Right kidney (tissue), 1 donor: ENCODE measurements around the gene IGLL5.

Source experiments
- DNase-seq: peaks from one replicate; pipeline ENCODE4 v3.0.0-alpha.2; 2016

IGLL5 gene

DNA sequence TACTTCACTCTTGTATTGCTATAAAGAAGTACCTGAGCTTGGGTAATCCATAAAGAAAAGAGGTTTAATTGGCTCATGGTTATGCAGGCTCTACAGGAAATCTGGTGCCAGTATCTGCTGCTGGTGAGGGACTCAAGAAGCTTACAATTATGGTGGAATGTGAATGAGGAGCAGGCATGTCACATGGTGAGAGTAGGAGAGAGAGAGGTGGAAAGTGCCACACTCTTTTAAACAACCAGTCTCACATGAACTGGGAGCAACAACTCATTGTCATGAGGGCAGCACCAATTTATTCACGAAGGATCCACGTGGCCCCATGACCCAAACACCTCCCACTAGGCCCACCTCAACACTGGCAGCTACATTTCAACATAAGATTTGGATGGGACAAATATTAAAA lies 24.6 kb upstream of the IGLL5 start:
- no peak for DNase-seq

DNA sequence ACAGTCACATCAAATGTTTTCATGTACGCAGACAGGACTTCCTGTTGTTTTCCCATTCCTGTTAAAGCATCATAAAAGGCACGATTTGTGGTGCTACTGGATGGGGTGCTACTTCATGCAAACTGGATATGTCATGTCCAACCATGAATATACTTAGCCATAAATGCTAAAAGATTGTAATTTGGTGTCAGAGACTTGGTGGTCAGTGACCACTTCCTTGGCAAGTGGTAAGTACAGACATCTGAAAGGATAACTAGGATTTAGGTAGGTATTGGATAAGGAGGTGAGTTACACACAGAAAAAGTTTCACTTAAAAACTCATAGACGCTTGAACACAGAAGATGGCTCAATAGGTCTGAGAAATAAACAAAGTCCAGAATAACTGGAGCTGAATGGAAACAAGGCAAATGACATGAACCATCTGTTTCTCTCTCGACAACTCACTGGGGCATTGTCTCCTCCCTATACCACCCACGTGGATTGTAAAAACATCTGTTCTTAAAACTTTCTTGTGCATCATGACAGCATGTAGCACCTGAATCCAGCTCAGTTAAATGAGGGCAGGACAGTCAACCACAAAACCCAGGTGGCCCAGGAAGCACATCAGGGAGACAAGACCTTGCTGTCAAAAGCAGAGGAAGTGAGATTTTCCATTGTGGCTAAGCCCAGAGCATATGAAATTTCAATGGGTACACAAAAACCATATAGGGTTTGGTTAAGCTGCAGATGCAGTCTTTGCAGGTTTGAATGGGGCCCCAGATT lies 22.1 kb upstream of the IGLL5 start:
- DNase-seq: no peak

DNA sequence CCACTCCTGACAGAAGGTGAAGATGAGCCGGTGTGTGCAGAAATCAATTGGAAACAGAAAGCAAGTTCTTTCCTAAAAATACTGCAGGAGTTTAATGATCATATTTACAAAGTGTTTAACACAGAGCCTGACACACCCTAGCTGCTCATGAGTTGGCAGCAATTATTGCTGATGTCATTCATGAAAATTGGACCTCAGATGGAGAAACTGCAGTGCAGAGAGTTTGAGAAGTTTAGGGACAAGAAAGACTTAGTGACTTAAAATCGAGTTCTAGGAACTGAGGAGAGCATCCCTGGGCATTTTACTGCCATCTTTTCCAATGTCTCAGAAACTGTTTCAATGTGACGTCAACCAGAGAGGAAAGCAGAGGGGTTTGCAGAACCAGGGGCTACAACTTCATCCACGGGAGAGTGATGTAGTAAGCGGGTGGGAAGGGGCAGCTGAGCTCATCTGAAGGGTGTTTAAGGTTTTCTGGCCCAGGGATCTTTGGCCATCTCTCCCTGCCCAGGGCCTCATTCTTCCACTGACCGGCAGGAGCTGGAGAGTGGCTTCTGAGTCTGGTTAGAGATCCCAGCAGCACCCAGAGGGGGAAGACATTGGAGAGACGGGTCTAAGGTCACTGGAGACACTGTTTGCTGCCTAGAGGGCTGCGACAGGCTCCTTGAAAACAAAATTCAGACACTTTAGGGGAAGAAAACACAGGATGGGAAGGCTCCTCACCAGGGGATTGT lies 21.1 kb upstream of the IGLL5 start:
- DNase-seq: no peak

DNA sequence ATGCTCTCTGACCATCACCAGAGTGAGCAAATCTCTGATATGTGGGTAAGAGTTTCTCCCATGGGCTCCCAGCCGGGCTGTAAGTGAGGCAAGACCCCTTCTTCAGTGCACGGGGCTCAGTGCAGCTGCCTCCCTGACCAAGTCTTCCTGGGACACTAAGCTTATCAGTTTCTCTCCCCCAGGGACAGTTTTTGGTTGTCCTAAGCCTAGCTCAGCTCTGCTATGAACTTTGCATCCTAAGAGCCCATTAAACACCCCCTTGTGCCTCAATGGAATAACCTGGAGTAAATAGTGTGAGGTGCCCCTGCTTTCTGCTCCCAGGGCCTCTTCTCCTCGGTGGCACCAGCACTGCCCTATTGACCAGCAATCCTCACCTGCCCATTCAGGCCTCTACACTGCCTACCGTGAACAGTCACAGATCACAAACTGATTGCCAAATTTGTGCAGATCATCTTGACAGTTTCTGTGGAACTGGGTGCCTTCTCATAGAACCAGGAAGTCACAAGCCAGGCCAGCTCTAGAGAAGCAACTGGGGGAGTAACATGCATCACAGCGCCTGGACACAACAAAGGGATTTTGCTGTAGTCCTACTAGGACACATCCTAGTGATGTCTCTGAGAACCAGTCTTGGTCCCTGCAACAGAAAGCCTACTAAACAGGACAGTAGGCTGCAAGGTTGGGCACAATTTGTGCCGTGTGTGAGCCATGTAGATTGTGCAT lies 19.5 kb upstream of the IGLL5 start:
- no peak for DNase-seq

DNA sequence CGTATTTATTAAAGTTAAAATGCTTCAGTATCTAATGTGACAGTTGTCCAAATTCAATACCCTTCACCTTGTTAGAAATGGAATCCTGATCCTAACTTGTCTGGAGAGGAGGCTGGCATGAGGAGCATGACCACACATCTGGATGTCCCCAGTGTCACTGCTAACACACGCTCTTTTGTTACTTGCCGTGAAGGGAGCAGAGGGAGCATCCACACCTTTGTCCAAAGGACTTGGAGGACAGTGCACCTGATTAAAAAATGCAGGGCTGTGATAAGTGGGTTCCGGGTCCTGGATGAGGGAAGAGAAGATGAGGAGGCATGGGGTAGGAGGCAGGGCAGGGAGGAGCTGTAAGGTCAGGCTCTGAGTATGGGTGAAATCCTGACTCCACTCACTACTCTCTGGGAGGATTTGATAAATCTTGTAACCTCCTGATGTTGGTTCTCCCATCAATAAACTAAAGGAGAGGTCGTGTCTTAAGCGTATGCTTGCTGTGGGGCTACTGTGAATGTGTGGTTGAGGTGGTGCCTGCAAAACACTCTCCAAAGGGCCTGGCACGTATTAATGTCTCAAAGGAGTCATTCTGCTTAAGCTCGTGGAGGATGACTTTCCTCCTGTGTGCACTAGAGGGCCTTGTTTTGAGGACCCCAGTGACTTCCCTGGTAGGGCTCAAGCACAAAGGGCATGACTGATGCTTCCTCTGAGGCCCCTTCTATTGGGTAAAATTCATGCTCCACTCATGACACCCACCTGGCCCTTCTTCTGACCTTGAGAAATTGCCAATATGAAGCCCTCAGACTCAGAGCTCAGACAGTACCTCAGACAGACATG lies 16.8 kb upstream of the IGLL5 start:
- no peak for DNase-seq

DNA sequence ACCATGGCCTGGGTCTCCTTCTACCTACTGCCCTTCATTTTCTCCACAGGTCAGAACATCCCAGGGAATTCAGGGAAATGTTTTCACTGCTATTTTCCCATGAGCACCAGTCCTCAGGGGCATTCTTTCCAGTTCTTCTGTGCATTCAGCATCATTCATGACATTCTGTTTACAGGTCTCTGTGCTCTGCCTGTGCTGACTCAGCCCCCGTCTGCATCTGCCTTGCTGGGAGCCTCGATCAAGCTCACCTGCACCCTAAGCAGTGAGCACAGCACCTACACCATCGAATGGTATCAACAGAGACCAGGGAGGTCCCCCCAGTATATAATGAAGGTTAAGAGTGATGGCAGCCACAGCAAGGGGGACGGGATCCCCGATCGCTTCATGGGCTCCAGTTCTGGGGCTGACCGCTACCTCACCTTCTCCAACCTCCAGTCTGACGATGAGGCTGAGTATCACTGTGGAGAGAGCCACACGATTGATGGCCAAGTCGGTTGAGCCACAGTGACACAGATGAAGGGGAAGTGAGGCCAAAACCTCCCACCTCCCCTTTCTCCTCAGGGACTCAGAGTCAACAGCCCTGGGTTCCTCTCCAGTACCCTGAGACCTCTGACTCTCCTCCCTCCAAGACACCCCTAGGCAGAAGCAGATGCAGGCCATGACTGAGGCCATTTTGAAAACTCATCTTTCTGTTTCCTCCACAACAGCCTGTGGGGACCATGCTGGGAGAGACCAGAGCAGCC lies 15.9 kb upstream of the IGLL5 start:
- no peak for DNase-seq

DNA sequence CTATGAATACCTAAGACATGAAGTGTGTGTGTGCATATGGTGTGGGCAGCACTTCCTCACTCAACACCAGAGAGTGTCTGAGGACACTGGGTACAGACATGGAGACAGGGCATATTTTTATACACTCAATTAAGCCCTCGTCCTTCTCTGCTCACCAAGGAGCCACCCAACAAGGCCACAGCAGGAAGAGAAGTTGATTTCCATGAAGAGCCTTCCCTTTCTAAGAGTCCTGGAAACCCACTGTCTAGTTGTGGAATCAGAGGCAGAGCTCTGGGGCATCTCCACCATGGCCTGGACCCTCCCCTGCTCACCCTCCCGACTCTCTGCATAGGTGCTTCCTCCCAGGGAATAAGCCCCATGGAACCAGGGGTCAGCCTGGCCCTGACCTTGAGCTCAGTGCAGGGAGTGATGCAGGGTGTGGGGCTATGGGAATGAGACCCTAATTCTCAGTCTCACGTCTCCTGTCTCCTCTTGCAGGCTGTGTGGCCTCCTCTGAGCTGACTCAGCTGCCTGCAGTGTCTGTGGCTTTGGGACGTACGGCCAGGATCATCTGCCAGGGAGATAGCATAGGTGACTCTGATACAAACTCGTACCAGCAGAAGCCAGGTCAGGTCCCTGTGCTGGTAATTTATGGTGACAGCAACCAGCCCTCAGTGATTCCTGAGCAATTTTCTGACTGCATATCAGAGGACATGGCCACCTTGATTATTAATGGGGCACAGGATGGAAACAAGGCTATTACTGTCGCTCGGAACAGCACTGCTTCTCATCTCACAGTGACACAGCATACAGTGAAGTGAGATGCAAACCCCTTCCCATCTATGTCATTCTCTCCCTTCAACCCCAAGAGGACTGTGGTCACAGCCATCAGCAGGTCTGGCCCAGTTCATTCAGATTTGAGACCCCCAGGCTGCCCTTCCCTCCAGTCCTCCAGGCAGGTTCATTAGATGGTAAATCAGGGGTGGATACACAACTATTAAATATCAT lies 14.6 kb upstream of the IGLL5 start:
- no peak for DNase-seq

DNA sequence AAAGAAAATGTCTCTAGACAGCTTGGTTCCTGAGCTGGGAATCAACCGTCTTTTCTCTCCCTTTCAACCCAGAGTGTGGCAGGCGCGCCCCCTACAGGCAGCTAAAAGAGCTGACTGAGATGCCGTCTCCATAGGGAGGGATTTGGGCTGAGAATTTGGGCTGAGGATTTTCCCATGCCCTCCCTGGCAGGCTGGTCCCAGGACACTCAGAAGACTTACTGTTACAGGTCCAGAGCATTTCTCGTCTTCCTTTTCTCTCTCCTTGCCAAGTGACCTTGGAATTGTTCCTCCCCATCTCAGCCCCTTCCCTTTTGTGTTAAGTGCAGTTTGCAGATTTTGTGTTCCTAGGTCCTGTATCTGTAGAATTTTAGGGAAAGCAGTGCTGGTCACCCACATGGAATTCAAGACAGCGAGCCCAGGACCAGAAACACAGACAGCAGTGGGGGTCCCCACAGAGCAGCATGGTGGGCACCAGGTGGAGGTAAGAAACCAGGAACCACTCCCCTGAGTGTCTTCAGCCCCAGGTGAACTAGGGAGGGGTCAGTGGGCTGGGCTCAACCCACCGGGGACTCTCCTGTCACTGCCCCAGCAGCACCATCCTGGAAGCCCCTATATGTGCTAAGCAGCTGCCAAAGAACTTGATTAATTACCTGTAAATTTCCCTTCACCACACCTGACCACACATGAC lies 9.9 kb upstream of the IGLL5 start:
- DNase-seq: peak; percentile 29

DNA sequence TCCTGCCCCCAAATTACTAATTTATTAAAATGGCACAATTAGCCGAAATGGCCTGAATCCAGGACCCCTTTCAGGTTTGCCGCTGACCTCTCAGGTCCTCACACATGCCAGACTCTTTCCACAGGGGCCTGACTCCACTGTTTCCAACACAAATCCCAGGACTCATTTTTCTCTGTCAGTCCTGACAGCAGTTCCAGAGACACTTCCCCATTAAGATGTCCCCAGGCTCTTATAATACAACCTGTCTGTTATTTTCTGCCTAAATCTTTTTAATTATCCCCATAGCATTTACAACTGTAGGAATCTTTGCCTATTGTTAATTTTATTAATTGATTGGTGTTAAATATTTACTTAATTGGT lies 9.4 kb upstream of the IGLL5 start:
- DNase-seq: no peak

DNA sequence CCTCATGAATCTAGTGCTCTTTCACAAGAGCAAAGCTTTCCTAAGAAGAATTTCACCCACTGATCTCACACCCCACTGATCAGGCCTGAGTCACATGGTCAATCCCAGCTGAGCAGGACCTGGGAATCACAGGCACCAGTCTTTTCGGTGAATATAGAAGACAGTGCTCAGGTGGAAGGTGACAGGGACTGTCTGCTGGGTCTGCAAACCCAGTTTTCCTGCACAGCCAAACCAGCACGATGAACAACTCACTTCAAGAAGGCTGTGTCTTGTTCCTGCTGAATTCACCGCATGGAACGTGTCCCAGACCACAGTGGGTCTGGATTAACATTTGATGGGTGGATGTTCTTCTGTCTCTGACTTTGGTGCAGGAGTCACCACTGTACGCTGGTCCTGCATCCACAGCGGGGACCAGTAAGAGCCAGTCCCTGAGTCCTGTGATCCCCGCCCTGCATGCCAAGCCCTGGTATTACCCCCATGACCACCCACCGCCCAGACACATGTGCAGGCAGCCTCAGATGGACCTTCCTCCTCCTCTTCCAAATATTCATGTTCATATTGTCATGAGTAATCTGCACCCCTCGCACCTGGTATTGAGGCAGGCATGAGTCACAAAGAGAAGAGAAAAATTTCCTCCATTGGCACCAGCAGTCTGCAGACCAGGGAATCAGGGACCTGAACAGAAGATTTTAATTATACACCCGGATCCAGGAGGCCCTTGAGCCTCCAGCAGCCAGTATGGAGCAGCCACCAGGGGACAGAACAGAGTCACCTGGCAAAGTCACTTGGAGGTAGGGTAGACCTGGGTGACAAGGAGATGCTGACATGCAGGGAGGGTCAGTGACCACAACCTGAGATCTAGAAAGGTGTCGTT lies 8.6 kb upstream of the IGLL5 start:
- DNase-seq: no peak

DNA sequence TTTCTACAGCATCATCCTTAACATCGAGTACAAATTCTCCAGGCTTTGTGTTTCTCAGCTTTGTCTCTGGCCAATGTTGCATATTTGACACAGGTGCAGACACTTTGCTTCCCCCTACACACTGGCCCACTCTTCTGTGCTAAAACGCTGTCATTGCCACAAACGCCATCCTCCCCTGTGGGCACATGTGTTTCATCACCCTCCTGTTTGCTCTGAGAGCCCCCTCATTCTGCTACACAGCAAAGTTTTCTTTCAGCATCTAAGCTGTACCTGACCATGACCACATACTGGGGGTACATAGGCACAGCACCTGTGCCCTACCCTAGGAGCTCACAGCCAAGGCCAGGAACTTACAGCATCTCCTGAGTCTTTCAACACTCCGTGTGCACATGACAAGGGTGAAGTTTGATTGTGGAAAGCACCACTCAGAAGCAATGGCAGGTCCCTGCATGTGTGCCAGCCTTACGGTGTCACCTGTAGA lies 7.9 kb upstream of the IGLL5 start:
- no peak for DNase-seq

DNA sequence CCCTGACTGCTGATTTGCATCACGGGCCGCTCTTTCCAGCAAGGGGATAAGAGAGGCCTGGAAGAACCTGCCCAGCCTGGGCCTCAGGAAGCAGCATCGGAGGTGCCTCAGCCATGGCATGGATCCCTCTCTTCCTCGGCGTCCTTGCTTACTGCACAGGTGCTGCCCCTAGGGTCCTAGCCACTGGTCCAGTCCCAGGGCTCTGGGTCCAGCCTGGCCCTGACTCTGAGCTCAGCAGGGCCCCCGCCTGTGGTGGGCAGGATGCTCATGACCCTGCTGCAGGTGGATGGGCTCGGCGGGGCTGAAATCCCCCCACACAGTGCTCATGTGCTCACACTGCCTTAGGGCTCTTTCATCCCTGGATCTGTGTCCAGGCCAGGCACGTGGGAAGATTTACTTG lies 7.0 kb upstream of the IGLL5 start:
- no peak for DNase-seq

DNA sequence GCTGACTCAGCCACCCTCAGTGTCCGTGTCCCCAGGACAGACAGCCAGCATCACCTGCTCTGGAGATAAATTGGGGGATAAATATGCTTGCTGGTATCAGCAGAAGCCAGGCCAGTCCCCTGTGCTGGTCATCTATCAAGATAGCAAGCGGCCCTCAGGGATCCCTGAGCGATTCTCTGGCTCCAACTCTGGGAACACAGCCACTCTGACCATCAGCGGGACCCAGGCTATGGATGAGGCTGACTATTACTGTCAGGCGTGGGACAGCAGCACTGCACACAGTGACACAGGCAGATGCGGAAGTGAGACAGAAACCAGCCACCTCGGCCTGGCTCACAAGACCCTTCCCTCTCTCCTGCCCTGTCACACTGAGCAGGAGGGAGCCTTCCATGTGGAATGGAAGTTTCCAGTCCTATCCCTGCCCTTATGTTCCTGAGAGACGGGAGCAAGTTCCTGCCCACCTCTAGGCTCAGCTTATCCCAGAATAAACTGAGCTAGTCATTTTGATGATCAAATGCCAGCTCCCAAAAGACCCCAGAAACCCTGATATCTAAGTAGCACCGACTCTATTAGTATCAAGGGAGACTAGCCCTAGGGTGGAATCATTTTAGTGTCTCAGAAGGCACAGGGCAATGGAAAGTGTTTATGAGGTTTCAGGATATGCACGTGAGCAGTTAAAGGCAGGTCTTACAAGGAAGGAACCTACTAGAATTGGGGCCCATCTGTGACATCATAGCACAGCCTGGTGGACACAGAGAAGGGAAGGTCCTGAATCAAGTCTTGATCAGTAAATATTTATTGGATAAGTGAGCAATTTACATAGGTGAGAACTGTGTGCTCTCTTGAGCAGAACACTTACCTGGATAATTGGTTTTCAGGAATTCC lies 6.3 kb upstream of the IGLL5 start:
- no peak for DNase-seq

DNA sequence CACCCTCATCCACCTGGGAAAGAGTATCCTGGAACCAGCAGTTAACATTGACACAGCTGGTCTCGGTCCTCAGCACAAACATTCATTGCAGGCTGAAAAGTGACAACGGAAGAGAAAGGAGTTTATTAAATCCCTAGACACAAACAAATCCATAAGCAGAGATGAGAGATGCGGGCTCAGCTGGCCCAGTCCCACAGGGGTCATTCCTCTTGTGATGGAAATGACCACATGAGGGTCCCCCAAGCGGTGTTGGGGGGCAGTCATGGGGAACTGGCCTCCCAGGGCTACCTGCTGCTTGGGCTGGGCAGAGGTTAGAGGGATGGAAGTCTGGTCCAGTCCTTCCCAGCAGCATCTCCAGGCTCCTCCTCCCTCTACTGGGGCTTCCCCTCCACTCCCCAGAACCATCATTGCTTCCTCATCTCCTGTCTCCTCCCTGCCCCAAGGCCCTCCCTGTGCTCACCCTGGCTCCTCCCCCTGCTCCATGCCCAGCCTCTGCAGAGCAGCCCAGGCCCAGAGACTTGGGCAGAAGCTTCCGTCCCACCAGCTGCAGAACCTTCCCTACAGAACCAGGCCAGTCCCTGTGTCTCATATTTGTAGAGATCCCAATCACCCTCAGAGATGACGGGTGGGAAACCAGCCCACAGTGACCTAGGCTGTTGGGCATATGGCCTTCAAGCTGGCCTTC lies 5.4 kb upstream of the IGLL5 start:
- DNase-seq: no peak

DNA sequence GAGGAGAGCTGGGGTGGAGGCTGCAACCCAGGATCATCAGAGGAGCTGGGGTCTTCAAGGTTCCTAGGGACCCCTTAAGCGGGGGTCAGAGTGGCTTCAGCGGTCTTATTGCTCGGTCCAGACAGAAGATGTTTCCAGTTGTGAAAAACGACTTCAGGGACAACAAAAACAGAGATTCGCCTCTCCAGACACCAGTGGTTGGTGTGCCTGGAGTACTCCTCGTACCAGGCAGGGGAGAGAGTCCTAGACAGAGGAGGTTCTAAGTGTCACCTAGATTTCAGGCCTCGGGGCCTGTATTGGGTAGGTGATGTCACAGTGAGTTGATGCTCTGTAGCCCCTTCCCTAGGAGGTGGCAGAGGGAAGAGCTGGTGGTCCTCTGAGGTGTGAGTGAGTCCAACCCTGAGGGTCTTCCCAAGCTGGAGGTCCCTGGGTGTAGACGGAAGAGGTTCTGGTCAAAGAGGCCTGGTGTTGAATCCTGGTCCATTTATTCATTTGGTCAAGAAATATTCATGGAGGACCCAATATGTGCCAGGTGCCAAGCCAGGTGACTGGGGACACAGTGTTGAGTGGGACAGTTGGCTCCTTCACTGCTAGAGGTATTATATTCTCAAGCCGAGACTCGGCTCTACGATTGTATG lies 4.4 kb upstream of the IGLL5 start:
- DNase-seq: no peak
